NCI-H748 (cell line): ENCODE measurements around the gene NPPA.
"Not testable (repeated sequence)": the region's sequence is repeated elsewhere in the genome, so short reads cannot be mapped to it uniquely, and the experiment has no call there.

Experiments used
- DNase-seq: peaks from one replicate; lab custom pipeline; 2025; ENCODE audit not compliant: unreplicated experiment; lab: John Stamatoyannopoulos, UW

NPPA gene

GRCh38 chr1:11847667-11848372 is at the start of gene NPPA:
TSS of gene NPPA (minus strand) at chr1:11847783. CDS start at chr1:11847684, 99 bp downstream.
- DNase-seq = peak; percentile 76

DNA sequence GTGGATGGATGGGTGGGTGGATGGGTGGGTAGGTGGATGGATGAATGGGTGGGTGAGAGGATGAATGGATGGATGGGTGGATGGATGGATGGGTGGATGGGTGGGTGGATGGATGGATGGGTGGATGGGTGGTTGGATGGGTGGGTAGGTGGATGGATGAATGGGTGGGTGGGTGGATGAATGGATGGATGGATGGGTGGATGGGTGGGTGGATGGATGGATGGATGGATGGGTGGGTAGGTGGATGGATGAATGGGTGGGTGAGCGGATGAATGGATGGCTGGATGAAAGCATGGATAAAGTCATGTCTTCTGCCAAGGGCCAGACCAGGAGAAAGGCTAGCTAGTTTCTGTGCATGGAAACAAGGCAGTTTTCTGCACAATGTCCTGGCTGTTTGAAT is 46.9 kb upstream of the NPPA start:
- DNase-seq = not testable (repeated sequence)

GRCh38 chr1:11893907-11894251 is 46.3 kb upstream of the NPPA start:
- peak; percentile 59 for DNase-seq

DNA sequence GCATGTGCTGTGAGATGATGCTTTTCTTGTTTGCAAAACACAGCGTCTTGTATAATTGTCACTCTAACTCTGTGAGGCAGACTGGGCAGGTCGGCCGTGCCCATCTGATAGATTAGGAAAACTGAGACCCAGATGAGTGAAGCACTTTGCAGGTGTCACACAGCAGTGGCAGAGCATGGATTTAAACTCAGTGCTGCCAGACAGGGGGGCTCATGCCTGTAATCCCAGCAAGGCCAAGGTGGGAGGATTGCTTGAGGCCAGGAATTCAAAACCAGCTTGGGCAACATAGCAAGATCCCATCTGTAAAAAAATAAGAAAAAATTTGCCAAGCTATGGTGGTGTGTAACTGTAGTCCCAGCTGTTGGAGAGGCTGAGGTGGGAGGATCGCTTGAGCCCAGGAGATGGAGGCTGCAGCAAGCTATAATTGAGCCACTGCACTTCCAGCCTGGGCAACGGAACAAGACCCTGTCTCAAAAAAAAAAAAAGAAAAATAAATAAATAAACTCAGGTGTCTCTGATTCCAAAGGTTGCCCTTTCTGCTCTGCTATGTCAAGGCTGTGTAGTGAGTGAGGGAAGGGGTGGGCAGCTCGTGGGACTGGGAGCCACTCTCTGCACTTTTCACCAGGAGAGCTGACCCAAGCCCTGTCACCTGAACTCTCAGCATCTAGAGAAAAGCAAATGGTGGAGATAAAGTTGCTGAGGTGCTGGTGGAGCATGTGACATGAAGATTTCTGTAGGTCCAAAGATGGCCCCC is 44.0 kb upstream of the NPPA start:
- DNase-seq = no peak

DNA sequence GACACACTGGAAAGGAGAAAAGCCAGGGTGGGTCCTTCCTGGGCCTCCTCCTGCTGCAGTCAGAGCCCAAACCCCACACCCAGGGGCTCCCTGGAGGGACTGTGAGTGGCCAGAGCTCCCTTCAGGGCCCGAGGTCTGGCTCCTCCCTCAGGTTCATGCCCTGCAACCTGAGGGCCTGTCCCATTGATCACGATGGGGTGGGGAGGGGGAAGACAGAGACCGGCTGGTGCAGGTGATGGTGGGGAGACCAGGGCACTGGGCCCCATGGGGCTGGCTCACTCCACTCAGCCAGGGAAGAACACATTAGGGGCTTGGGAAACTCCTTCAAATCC is 41.3 kb upstream of the NPPA start:
- DNase-seq = no peak

- no peak for DNase-seq
Observed at GRCh38 chr1:11888206-11888876, 40.8 kb upstream of the NPPA start.

GRCh38 chr1:11887666-11888007 is 40.1 kb upstream of the NPPA start:
- DNase-seq = no peak

GRCh38 chr1:11886986-11887665 is 39.5 kb upstream of the NPPA start:
- DNase-seq = no peak

GRCh38 chr1:11885916-11886315 is 38.3 kb upstream of the NPPA start:
- DNase-seq = no peak

GRCh38 chr1:11882814-11883538 is 35.4 kb upstream of the NPPA start:
- peak; percentile 26 for DNase-seq

DNA sequence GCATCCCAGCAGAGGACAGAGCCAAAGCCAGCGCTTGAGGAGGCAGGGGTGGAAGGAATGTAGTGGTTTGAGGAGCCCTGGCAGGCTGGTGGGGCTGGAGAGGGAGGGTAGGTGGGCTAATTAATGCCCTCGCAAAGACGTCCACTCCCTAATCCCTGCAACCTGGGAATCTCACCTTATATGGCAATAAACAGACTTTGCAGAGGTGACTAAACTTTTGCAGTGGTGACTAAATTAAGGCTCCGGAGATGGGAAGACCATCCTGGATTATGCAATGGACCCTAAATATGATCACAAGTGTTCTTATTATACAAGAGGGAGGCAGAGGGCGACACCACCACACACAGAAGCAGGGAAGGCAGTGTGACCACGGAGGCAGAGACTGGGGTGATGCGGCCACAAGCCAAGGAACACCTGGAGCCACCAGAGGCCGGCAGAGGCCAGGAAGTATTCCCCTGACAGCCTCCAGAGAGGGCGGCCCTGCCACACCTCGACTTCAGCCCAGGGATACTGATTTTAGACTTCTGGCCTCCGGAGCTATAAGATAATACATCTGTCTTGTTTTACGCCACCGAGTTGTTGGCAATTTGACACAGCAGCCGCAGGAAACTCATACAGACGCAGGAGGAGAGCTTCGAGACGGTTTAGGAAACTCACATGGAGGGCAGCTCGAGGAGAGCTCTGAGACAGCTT is 34.3 kb upstream of the NPPA start:
- no peak for DNase-seq

DNA sequence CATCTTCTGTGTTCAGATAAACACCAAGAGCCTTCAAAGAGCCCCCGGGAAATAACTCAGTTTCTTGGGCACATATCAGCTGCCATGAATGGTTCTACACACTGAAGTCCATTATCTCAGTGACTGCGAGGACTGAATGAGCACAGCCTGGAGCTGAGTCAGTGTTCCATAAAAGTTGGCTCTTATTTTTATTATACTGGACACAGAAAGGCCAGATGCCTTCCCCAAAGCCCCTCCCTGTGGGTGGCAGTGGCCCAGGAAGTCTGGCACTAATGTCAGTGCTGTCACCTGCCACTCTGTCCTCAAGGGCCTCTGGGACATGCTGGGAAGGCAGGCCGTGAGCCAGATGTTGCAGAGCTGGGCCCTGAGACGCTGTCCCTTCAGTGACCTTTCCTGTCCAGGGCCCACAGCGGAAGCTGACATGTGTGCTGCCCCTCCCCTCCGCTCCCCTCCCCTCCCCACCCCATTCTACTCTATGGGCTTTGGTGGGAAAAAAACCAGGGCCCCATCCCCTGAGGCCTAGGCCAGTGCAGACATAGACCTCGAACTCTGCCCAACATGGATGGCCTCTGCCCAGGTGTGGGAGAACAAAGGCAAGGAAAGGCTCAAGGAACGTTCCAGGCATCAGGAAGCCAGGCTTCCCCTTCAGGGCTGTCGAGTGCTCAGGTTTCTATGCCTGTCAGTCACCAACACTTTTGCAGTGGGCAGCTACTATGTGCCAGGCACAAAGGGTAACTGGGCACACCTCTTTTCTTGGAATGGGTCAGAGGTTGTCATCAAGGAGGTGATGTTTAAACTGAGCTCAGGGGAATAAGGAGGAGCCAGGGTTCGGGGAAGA is 33.5 kb upstream of the NPPA start:
- no peak for DNase-seq

DNA sequence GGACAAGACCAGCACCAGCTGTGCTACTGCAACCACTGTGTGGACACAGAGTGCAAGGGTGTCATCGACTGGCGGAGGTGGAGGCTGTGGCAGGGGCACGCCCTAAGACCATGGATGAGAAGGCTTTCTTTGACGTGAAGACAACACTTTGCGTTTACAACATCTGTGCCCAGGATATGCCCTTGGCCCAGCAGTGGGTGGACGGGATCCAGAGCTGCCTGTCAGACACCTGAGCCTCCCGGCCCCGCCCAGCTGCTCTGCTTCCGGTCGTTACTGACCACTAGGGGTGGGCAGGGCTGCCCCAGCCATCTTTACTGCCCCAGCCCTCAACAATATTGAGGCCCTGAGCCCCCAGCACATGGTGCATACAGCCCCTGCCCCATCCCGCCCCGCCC is 32.6 kb upstream of the NPPA start:
- DNase-seq = no peak

DNA sequence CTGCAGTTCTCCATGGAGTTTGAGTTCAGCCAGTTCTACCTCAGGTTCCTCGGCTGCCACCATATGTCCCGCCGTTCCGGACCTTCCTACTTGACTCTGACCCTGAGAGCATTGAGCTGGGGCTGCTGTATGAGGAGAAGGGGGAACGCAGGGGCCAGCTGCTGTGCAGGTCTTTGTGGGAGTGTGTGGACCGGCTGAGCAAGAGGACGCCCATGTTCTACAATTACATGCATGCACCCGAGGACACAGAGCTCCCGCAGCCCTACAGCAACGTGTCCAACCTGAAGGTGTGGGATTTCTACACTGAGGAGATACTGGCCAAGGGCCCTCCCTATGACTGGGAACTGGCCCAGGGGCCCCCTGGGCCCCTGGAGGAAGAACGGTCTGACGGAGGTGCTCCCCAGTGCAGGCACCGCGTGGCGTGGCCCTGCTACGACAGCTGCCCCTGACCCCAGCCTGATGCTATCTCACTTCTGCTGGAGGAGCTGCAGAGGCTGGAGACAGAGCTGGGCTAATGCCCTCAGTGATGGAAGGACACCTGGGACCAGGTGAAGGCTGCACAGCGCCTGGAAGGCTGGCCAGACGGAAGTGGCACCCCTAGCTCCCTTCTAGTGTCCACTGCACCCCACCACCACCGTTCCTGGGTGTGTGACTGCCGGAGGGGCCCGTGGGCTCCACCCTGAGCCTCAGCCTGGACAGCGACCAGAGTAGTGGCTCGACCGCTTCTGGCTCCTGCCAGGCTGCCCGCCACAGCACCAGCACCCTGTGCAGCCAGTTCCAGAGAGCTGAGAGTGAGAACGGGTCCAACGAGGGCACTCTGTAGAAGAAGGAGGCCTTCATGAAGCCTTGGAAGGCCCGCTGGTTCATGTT is 32.0 kb upstream of the NPPA start:
- no peak for DNase-seq

DNA sequence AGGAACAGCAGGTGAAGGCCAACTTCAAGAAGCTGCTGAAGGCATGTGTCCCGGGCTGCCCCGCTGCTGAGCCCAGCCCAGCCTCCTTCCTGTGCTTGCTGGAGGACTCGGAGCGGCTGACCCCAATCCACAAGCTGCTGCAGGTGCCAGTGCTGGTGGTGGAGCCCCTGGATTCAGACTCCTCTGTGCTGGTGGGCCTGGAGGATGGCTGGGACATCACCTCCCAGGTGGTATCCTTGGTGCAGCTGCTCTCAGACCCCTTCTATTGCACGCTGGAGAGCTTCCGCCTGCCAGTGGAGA is 31.3 kb upstream of the NPPA start:
- no peak for DNase-seq

DNA sequence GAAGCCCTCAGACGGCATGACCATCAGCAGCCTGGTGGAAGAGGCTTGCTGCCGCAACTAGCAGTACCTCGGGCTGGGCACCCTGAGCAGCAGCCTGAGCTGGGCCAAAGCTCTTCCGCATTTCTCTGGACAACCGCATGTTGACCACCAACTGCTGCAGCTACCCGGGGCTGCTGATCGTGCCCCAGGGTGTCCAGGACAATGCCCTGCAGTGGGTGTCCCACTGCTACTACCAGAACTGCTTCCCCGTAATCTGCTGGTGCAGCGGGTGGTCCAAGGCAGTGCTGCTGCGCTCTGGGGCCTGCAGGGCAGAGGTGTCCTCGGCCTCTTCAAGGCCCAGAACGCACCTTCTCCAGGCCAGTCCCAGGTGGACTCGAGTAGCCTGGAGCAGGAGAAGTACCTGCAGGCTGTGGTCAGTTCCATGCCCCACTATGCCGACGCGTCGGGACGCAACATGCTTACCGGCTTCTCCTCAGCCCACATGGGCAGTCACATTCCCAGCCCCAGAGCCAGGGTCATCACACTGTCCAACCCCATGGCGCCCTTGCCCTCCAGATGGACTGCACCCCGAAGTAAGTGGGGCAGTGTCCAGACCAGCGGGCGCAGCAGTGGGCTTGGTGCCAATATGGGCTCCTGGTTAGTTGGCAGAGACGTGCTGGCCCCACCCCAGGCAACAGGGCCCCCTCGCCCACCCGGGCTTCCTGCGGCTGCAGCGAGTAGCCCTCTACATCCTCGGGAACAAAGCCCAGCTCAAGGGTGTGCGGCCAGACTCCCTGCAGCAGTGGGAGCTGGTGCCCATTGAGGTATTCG is 30.7 kb upstream of the NPPA start:
- DNase-seq = no peak

DNA sequence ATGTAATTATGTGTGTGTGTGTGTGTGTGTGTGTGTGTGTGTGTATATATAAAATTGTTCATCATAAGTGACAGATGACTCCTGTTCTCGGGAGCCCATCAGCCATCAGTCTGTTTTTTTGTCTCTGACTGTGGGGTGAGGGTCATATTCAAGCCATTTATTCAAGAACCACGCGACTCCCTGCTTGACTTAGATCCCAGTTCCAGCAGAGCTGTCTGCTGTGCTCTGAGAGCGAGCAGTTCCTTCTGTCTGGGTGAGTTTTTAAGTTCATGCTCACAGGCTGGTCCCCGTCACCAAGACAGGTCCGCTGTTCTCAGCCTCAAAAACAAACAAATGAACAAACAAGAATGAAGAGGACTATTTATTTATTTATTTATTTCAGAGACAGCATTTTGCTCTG is 29.5 kb upstream of the NPPA start:
- DNase-seq = no peak

GRCh38 chr1:11875094-11875493 is 27.5 kb upstream of the NPPA start:
- no peak for DNase-seq
